Bronchial epithelial cell (primary cell): ENCODE measurements around the gene RBFOX2. TPM values are rescaled to one million over a fixed set of nuclear protein-coding genes. Genes with fewer than 3 reads are reported as not detected.
"Not testable (repeated sequence)": the region's sequence is repeated elsewhere in the genome, so short reads cannot be mapped to it uniquely, and the experiment has no call there.

ENCODE experiments used
- DNase-seq: peaks from one replicate; pipeline ENCODE4 v3.0.0-alpha.2; 2010; ENCODE audit warnings: low read depth
- FAIRE-seq: peaks from 2 replicates; lab custom pipeline; 2011; peaks lifted over from hg19 to GRCh38; lab: Jason Lieb, UNC
- H3K27me3 ChIP-seq: 2 replicates; pipeline ENCODE4 v1.5.1; 2011; ENCODE audit warnings: low read length; ENCODE audit not compliant: control insufficient read depth, insufficient read depth
- H3K36me3 ChIP-seq: 2 replicates; pipeline ENCODE4 v1.5.1; 2011; ENCODE audit warnings: low read length; ENCODE audit not compliant: control insufficient read depth, insufficient read depth
- H3K4me3 ChIP-seq: 2 replicates; pipeline ENCODE4 v1.5.1; 2011; ENCODE audit warnings: mild to moderate bottlenecking, low read depth, low read length, control low read depth
- total RNA-seq: library from RNA; depleted of rRNA; stranded (reverse); fragments of >200 nt; gene quantifications from 2 replicates; pipeline ENCODE4 v1.2.1, GENCODE V29; 2014
- TF ChIP-seq, protein P1 (sequence below): IDR thresholded peaks from 2 replicates; pipeline ENCODE4 v1.5.1; 2011; ENCODE audit warnings: mild to moderate bottlenecking, moderate library complexity, low read length, control low read depth, inconsistent platforms; ENCODE audit not compliant: insufficient read depth, severe bottlenecking

Gene RBFOX2, protein sequence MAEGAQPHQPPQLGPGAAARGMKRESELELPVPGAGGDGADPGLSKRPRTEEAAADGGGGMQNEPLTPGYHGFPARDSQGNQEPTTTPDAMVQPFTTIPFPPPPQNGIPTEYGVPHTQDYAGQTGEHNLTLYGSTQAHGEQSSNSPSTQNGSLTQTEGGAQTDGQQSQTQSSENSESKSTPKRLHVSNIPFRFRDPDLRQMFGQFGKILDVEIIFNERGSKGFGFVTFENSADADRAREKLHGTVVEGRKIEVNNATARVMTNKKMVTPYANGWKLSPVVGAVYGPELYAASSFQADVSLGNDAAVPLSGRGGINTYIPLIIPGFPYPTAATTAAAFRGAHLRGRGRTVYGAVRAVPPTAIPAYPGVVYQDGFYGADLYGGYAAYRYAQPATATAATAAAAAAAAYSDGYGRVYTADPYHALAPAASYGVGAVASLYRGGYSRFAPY
- 69.5 and 101 TPM in 2 replicates for total RNA-seq

DNA sequence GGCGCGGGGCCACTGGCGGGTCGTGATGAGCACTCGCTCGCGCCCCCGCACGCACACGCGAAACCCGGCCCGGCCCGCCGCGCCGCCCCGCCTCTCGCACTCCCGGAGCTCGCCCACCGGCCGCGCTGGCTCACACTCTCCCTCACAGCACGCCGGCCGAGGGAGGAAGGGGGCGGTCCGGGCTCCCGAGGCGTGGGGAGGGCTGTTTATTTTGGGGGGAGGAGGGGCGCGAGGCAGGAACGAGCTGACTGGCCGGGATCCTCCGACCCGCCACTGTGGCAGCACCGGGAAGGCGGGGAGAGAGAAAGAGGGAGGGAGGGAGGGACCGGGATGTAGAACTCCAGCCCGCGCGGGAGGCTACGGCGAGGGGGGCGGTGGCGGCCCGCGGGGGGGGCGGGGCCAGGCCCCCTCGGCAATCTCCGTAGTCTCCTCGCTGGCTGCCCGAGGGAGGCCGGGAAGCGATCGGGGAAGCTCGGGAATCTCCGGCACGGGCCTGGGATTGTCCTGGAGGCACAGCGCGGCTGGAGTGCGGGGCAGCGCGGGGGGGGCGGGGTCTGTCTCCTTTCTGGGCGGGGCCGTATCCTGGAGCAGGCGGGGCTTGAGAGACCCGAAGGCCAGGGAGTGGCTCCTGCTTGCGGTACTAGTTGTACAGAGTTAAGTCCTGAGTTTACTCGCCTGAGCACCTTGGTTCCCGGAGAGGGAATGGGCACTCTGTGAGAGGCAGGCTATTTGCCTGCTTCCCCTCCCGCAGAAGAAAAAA lies at the start of gene RBFOX2:
RBFOX2 (minus strand) TSS at position 179 of the 760 bp plus-strand sequence. CDS start 399 bp downstream, outside the sequence.
- Histone ChIP-seq H3K4me3 (peak within 1 kb of the TSS; percentile 93), H3K36me3 (no peaks in the 10 kb centered on the region), H3K27me3 (no peaks in the 10 kb centered on the region)
- DNase-seq (peak; percentile 82), FAIRE-seq (no peak)
- TF ChIP-seq, protein P1, sequence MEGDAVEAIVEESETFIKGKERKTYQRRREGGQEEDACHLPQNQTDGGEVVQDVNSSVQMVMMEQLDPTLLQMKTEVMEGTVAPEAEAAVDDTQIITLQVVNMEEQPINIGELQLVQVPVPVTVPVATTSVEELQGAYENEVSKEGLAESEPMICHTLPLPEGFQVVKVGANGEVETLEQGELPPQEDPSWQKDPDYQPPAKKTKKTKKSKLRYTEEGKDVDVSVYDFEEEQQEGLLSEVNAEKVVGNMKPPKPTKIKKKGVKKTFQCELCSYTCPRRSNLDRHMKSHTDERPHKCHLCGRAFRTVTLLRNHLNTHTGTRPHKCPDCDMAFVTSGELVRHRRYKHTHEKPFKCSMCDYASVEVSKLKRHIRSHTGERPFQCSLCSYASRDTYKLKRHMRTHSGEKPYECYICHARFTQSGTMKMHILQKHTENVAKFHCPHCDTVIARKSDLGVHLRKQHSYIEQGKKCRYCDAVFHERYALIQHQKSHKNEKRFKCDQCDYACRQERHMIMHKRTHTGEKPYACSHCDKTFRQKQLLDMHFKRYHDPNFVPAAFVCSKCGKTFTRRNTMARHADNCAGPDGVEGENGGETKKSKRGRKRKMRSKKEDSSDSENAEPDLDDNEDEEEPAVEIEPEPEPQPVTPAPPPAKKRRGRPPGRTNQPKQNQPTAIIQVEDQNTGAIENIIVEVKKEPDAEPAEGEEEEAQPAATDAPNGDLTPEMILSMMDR, result no peak

DNA sequence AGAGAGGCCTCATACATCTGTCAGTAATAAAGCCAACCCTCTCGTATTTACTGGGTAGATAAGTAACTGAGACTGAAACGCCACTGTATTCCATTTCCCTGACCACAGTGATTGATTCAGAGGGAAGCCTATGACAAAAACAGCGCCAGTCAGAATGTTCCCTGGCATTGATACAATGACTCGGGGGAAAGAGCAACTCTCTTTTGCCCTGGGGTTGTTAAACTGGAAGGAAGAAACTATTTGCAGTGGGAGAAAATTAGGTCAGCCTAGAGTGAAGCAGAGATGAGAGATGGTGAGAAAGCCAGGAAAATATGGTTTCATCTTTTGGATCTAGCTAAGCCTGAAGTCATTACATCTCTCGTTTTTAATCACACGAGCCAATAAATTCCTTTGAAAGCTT lies 48.6 kb upstream of the RBFOX2 start:
- FAIRE-seq (no peak), DNase-seq (peak; percentile 41)
- H3K27me3 ChIP-seq, result no peaks in the 10 kb centered on the region
- no peak overlapping the region for H3K4me3 ChIP-seq
- TF ChIP-seq, protein P1, result no peak
- H3K36me3 ChIP-seq, result no peaks in the 10 kb centered on the region

DNA sequence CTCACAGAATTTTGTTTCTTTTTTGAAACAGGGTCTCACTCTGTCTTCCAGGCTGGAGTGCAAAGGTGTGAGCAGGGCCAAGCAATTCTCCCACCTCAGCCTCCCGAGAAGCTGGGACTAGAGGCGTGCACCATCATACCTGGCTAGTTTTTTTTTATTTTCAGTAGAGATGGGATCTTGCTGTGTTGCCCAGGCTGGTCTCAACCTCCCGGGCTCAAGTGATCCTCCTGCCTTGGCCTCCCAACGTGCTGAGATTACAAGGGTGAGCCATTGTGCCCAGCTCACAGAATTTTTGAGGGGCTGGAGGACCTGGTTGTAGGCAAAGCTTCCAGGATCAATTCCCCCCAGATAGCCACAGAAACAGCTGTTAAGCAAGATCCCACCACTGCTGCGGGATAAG lies 47.1 kb upstream of the RBFOX2 start:
- FAIRE-seq, result no peak
- no peaks in the 10 kb centered on the region for H3K36me3 ChIP-seq
- H3K27me3 ChIP-seq, result no peaks in the 10 kb centered on the region
- no peak for DNase-seq
- no peak overlapping the region for H3K4me3 ChIP-seq
- TF ChIP-seq, protein P1, result no peak

DNA sequence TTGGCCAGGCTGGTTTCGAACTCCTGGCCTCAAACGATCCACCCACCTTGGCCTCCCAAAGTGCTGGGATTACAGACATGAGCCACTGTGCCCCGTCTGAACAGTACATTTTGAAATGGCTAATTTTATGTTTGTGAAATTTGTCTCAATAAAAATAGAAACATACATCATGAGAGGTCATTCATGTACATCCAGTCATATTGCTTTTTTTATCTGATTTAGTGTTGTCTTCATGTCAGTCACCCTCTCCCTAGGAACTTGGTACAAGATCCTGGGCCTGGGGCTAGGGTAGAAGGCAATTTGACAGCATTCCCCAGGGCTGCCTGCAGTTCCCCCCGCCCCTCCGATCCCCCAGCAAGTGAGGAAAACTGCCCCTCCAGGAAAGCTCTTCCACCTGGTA lies 46.6 kb upstream of the RBFOX2 start:
- FAIRE-seq (no peak), DNase-seq (no peak)
- H3K27me3 ChIP-seq, result no peaks in the 10 kb centered on the region
- TF ChIP-seq, protein P1, result no peak
- no peak overlapping the region for H3K4me3 ChIP-seq
- H3K36me3 ChIP-seq, result no peaks in the 10 kb centered on the region

DNA sequence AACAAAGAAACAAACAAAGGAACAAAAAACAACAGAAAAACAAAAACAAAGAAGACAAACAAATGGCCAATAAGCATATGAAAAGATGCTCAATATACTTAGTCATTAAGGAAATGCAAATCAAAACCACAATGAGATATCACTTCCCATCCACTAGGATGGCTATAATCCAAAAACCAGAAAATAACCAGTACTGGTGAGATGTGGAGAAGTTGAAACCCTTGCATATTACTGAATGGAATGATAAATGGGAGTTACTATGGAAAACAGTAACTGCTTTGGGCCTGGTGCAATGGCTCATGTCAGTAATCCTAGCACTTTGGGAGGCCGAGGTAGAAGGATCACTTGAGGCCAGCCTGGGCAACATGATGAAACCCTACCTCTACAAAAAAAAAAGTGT lies 44.9 kb upstream of the RBFOX2 start:
- FAIRE-seq (no peak), DNase-seq (no peak)
- TF ChIP-seq, protein P1, result no peak

DNA sequence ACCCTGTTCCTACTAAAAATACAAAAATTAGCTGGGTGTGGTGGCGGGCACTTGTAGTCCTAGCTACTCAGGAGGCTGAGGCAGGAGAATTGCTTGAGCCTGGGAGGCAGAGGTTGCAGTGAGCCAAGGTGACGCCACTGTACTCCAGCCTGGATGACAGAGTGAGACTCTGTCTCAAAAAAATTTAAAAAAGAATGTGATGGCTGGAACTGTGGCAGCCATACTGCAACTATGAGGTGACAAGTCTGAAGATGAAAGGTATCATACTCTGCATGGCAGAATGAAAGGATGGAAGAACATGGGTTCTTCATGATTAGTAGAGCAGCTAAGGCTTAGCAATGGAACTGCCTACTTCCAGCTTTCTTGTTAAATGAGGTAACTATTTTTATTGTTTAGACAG lies 42.0 kb upstream of the RBFOX2 start:
- DNase-seq, H3K36me3 ChIP-seq, FAIRE-seq, H3K27me3 ChIP-seq, H3K4me3 ChIP-seq: not testable (repeated sequence)

More for the DNA sequence above, 44.9 kb upstream of the RBFOX2 start:
- Histone ChIP-seq H3K4me3 (no peak overlapping the region), H3K27me3 (no peaks in the 10 kb centered on the region), H3K36me3 (no peaks in the 10 kb centered on the region)
